Measurements from ENCODE around the gene ARMC9. TPM values are rescaled to one million over a fixed set of nuclear protein-coding genes. Genes with fewer than 3 reads are reported as not detected.

Gene ARMC9
- 1 to 10 TPM; 2.0 to 4.0 TPM for total RNA-seq

GRCh38 chr2:231198291-231199173 lies at the start of gene ARMC9:
TSS of gene ARMC9 (plus strand) at chr2:231198631. CDS start at chr2:231206239, 7,608 bp downstream.
- no peaks in the 10 kb centered on the region for H3K36me3 Mint-ChIP-seq
- peak; percentile 96 to 99 for ATAC-seq
- no peaks in the 10 kb centered on the region for H3K9me3 Mint-ChIP-seq
- peak; percentile 81 to 82 for DNase-seq (ENCODE audit: low spot score in 2 of 2)
- peak within 1 kb of the TSS; percentile 50 to 93 for H3K27ac Mint-ChIP-seq

GRCh38 chr2:231152800-231153557 lies 45.5 kb upstream of the ARMC9 start:
- Mint-ChIP-seq H3K9me3 (no peaks in the 10 kb centered on the region), H3K36me3 (peaks cover 0 to 5% of the 10 kb centered on the region in 2 donors), H3K27ac (peak overlapping the region in 1 of 2 donors; percentile 13)
- DNase-seq (ENCODE audit: low spot score in 2 of 2), result no peak
- no peak for ATAC-seq

DNA sequence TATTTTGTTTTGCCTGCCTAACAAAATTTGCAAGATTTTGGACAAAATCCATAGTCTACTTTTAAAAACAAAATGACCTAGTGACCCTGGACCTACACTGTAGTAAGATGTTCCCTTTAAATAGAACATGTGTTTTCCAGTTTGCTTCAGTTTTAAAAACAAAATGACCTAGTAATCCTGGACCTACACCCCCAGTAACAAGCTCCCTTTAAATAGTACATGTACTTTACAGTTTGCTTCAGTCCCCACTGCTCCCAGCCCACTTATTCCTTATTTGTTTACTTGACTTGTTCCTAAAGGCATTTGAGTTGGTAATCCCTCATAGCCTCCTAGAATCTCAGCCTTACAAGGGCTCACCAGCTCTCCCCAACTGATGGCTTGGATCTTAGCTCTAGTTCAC lies 39.1 kb upstream of the ARMC9 start:
- DNase-seq (ENCODE audit: low spot score in 2 of 2) (no peak), ATAC-seq (no peak)
- Mint-ChIP-seq H3K27ac (no peak overlapping the region), H3K9me3 (no peaks in the 10 kb centered on the region), H3K36me3 (peaks cover 0 to 7% of the 10 kb centered on the region in 2 donors)

DNA sequence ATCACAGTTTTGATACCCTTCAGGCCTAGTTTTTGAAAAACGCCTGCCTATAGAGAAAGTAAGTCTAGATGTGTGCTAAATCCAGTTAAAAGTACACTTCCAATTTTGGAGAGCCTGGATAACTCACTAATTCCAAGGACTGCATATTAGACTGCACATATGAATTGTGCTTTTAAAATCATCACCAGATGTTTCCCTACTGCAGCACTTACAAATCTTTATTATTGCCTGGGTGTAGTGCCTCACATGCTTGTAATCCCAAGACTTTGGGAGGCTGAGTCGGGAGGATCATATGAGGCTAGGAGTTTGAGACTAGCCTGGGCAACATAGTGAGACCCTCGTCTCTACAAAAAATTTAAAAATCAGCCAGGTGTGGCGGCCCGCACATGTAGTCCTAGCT lies 37.7 kb upstream of the ARMC9 start:
- Mint-ChIP-seq H3K27ac (no peak overlapping the region), H3K36me3 (peaks cover 0 to 7% of the 10 kb centered on the region in 2 donors), H3K9me3 (no peaks in the 10 kb centered on the region)
- ATAC-seq (no peak), DNase-seq (ENCODE audit: low spot score in 2 of 2) (no peak)

DNA sequence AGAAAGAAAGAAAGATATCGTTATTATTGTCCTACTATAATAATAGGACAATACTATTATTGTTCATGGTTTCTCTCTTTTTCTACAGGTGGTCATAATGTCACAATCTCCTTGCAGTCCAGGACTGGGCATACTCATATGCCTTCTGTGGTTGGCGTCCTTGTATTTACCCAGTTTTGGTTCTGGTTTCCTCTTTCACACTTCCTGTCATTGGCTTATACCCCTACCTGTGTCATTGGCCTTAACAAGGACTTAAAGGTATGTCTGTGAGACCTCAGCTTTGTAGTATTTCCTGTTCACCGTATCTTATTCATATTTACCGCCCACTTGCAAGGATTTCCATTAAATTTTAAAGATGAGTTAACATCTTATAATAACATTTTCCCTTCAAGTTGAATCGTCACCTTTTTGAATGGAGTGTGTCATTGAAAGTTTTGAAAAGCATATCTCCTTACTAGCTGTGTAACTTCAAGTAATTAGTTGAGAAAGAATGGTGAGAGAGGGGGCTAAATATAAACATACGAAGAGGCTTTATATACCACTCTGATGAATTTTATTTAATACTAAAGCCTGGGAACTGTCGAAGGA lies 37.1 kb upstream of the ARMC9 start:
- Mint-ChIP-seq H3K9me3 (no peaks in the 10 kb centered on the region), H3K36me3 (peaks cover 3 to 7% of the 10 kb centered on the region in 2 donors), H3K27ac (peak overlapping the region; percentile 80 to 87)
- DNase-seq (ENCODE audit: low spot score in 2 of 2) (no peak), ATAC-seq (peak; percentile 93 to 95)

- H3K9me3 Mint-ChIP-seq, result no peaks in the 10 kb centered on the region
- no peak for DNase-seq (ENCODE audit: low spot score in 2 of 2)
- H3K36me3 Mint-ChIP-seq, result peaks cover 9 to 12% of the 10 kb centered on the region in 2 donors
- peak overlapping the region; percentile 80 to 87 for H3K27ac Mint-ChIP-seq
- peak; percentile 16 to 47 for ATAC-seq
These were observed 36.5 kb upstream of the ARMC9 start for GRCh38 chr2:231161877-231162329.

DNA sequence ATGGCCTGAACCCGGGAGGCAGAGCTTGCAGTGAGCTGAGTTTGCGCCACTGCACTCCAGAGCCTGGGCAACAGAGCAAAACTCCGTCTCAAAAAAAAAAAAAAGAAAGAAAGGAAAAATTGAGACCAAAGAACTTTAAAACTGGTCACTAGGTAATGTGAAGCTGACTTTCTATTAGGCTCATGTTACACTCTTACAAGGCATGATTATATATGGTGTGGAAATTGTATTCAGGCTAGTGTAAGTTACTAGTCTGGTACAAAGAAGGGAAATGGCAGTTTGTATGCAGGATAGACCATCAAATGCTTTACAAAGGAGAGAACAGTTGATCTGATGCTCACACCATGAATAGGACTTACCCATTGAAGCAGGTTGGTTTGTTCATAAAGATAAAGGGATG lies 35.4 kb upstream of the ARMC9 start:
- DNase-seq (ENCODE audit: low spot score in 2 of 2) (no peak), ATAC-seq (no peak)
- H3K27ac Mint-ChIP-seq, result no peak overlapping the region
- no peaks in the 10 kb centered on the region for H3K9me3 Mint-ChIP-seq
- H3K36me3 Mint-ChIP-seq, result peaks cover 13 to 23% of the 10 kb centered on the region in 2 donors

DNA sequence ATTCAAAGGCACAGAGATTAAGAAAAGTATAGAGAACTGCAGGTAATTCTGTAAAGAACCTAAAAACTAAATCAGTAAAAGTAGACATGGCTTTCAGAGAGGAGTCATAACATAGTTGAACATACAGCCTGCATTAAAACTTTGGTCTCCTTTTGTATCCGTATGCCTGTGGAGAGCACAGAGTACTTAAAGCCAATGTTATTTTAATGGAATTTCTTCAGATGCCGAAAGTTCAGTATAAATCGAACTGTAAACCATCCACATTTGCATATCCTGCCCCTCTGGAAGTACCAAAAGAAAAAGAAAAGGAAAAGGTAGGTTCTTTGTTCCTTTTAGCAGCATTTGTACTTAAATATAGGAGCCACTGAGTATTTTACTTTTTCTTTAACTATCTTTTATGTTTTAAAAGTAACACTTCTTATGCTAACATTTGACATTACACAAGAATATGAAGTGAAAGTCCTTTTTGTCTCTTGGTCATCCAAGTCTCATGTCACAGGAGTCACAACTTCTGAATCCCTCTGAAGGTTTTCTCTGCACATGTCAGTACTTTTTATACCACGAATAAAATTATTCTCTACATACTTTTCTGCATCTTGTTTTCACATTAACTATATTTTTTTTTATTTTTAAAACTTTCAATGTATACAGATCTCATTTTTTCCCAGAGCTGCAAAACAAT lies 34.9 kb upstream of the ARMC9 start:
- no peak for DNase-seq (ENCODE audit: low spot score in 2 of 2)
- ATAC-seq, result no peak
- H3K36me3 Mint-ChIP-seq, result peaks cover 13 to 29% of the 10 kb centered on the region in 2 donors
- no peak overlapping the region for H3K27ac Mint-ChIP-seq
- no peaks in the 10 kb centered on the region for H3K9me3 Mint-ChIP-seq

DNA sequence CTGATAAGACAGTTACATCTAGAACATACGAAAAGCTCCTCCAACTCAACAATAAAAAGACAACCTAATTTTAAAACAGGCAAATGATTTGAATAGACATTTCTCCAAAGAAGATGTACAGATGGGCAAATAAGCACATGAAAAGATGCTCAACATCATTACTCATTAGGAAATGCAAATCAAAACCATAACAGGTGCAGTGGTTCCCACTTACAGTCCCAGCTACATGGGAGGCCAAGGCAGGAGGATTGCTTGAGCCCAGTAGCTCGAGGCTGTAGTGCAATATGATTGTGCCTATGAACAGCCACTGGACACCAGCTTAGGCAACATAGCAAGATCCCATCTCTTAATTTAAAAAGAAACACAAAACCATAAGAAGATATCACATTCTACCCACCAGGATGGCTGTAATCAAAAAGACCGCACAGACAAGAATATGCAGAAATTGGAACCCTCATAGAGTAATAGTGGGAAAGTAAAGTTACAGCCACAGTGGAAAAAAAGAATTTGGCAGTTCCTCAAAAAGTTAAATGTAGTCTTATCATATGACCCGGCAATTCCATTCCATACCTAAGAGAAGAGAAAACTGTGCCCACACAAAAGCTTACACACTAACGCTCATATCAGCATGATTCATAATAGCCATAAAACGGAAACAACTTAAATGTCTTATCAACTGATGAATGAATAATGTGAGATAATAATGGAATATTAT lies 30.5 kb upstream of the ARMC9 start:
- no peaks in the 10 kb centered on the region for H3K9me3 Mint-ChIP-seq

GRCh38 chr2:231168460-231169139 lies 29.8 kb upstream of the ARMC9 start:
- H3K9me3 Mint-ChIP-seq, result no peaks in the 10 kb centered on the region
- ATAC-seq, result no peak
- peaks cover 29 to 32% of the 10 kb centered on the region in 2 donors for H3K36me3 Mint-ChIP-seq
- no peak for DNase-seq (ENCODE audit: low spot score in 2 of 2)
- H3K27ac Mint-ChIP-seq, result peak overlapping the region; percentile 32 to 43

More for the DNA sequence above, 30.5 kb upstream of the ARMC9 start:
- Mint-ChIP-seq H3K36me3 (peaks cover 29 to 32% of the 10 kb centered on the region in 2 donors), H3K27ac (peak overlapping the region in 1 of 2 donors; percentile 73)
- peak; percentile 65 to 69 for ATAC-seq
- no peak for DNase-seq (ENCODE audit: low spot score in 2 of 2)

- Mint-ChIP-seq H3K27ac (peak overlapping the region in 1 of 2 donors; percentile 43), H3K36me3 (peaks cover 29 to 32% of the 10 kb centered on the region in 2 donors), H3K9me3 (no peaks in the 10 kb centered on the region)
- ATAC-seq, result no peak
- DNase-seq (ENCODE audit: low spot score in 2 of 2), result no peak
These were observed 28.9 kb upstream of the ARMC9 start for GRCh38 chr2:231169488-231169887.

DNA sequence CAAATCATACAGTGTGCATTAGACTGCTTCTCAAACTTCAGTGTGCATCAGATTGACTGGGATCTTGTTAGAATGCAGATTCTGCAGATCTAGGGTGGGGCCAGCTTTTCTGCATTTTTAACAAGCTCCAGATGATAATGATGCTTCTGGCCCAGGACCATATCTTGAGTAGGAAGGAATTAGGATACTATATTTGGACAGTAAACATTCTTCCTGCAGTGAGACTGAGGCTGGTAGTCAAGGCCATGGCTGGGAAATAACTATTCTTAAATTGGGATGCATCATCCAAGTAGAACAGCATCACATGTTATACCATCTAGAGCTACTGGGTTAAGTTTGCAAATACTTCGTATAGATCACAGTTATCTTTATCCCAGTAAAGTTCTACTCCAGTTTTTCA lies 28.4 kb upstream of the ARMC9 start:
- H3K9me3 Mint-ChIP-seq, result no peaks in the 10 kb centered on the region
- no peak overlapping the region for H3K27ac Mint-ChIP-seq
- peaks cover 29 to 36% of the 10 kb centered on the region in 2 donors for H3K36me3 Mint-ChIP-seq
- DNase-seq (ENCODE audit: low spot score in 2 of 2), result no peak
- ATAC-seq, result no peak

GRCh38 chr2:231172025-231172424 lies 26.4 kb upstream of the ARMC9 start:
- ATAC-seq (no peak), DNase-seq (ENCODE audit: low spot score in 2 of 2) (no peak)
- Mint-ChIP-seq H3K27ac (no peak overlapping the region), H3K36me3 (peaks cover 27 to 34% of the 10 kb centered on the region in 2 donors), H3K9me3 (no peaks in the 10 kb centered on the region)

DNA sequence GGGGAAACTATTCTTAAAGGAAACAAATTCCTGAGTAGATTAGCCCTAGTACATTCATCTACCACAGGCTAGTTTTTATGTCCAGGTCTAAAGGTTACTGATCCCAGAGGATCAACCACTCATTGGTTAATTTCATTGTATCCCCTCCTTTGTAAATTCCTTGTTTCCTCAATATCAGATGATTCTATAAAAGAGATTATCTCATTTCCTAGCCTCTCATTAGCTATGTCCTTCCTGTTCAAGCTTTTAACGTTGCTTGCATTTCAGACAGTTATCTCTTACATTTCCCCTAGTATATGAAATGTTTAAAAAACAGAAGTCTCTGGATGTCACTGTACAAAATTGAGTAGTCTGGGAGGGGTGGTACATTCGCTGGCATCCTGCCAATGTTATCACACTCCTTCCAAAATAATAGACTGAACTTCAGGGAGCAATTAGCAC lies 24.2 kb upstream of the ARMC9 start:
- ATAC-seq (no peak), DNase-seq (ENCODE audit: low spot score in 2 of 2) (no peak)
- Mint-ChIP-seq H3K27ac (no peak overlapping the region), H3K9me3 (no peaks in the 10 kb centered on the region), H3K36me3 (peaks cover 21 to 26% of the 10 kb centered on the region in 2 donors)

GRCh38 chr2:231176066-231176465 lies 22.4 kb upstream of the ARMC9 start:
- Mint-ChIP-seq H3K36me3 (peaks cover 5 to 20% of the 10 kb centered on the region in 2 donors), H3K27ac (peak overlapping the region in 1 of 2 donors; percentile 39), H3K9me3 (no peaks in the 10 kb centered on the region)
- DNase-seq (ENCODE audit: low spot score in 2 of 2), result no peak
- ATAC-seq, result no peak

Measured in activated naive CD4-positive, alpha-beta T cell treated with anti-CD3 and anti-CD28 coated beads, Interleukin-2, amount 50 U/mL, for 72 hours (primary cell).